Smooth muscle cell (in vitro differentiated cells): ENCODE measurements around the gene KDELR3. TPM values are rescaled to one million over a fixed set of nuclear protein-coding genes. Genes with fewer than 3 reads are reported as not detected.

Experiments used
- DNase-seq: peaks from one replicate; lab custom pipeline; 2025; ENCODE audit not compliant: unreplicated experiment; lab: John Stamatoyannopoulos, UW
- H2AFZ ChIP-seq: fragments of 200-600 bp; sonication (generic); 2 replicates; pipeline ENCODE4 v1.6.0; 2016; ENCODE audit warnings: antibody characterized with exemption, low read depth, mild to moderate bottlenecking
- H3F3A ChIP-seq: fragments of 200-600 bp; sonication (generic); 2 replicates; pipeline ENCODE4 v1.6.0; 2017; ENCODE audit warnings: antibody characterized with exemption, low read depth
- H3K27ac ChIP-seq: fragments of 200-600 bp; sonication (generic); 2 replicates; pipeline ENCODE4 v1.5.1; 2016; ENCODE audit warnings: low read depth, mild to moderate bottlenecking
- H3K27me3 ChIP-seq: fragments of 200-600 bp; sonication (generic); 2 replicates; pipeline ENCODE4 v1.6.1; 2016; ENCODE audit warnings: low read depth, mild to moderate bottlenecking
- H3K36me3 ChIP-seq: fragments of 200-600 bp; sonication (generic); 2 replicates; pipeline ENCODE4 v1.5.1; 2016; ENCODE audit warnings: low read depth
- H3K4me1 ChIP-seq: fragments of 200-600 bp; sonication (generic); 2 replicates; pipeline ENCODE4 v1.5.1; 2016; ENCODE audit warnings: low read depth
- H3K4me2 ChIP-seq: fragments of 200-600 bp; sonication (generic); 2 replicates; pipeline ENCODE4 v1.6.0; 2016; ENCODE audit warnings: mild to moderate bottlenecking
- H3K4me3 ChIP-seq: fragments of 200-600 bp; sonication (generic); 2 replicates; pipeline ENCODE4 v1.5.1; 2016; ENCODE audit warnings: mild to moderate bottlenecking
- H3K79me2 ChIP-seq: fragments of 200-600 bp; sonication (generic); 2 replicates; pipeline ENCODE4 v1.6.0; 2016; ENCODE audit warnings: low read depth, mild to moderate bottlenecking
- H3K9ac ChIP-seq: fragments of 200-600 bp; sonication (generic); 2 replicates; pipeline ENCODE4 v1.6.0; 2016; ENCODE audit warnings: low read depth
- H3K9me3 ChIP-seq: fragments of 200-600 bp; sonication (generic); replicated peaks from 2 replicates; pipeline ENCODE4 v1.5.1; 2016; ENCODE audit warnings: low read depth
- H4K20me1 ChIP-seq: fragments of 200-600 bp; sonication (generic); 2 replicates; pipeline ENCODE4 v1.6.0; 2016; ENCODE audit warnings: low read depth
- CTCF ChIP-seq: fragments of 200-600 bp; sonication (generic); IDR thresholded peaks from 2 replicates; pipeline ENCODE4 v1.5.1; 2017; ENCODE audit warnings: borderline replicate concordance, mild to moderate bottlenecking, antibody characterized with exemption; ENCODE audit not compliant: insufficient read depth, poor library complexity, severe bottlenecking
- WGBS: methylation state at CpG from one replicate; pipeline ENCODE4 v1.1.7; 2016; ENCODE audit warnings: low lambda C conversion rate; 5-methylcytosine and 5-hydroxymethylcytosine counted together
- polyA plus RNA-seq: library from polyadenylated mRNA; unstranded; fragments of >200 nt; fragmentation: Nextera tagmentation; extraction: Ambion mirVana; gene quantifications from 2 replicates; pipeline ENCODE4 v1.2.1, GENCODE V29; 2016
- total RNA-seq: library from RNA; depleted of rRNA; stranded (reverse); fragments of >200 nt; gene quantifications from 2 replicates; pipeline ENCODE4 v1.2.3, GENCODE V29; 2014

KDELR3 gene
- total and polyA plus RNA-seq, 2 experiments from 2014 or later: 163 to 252 TPM

GRCh38 chr22:38428714-38429113 is 39.2 kb upstream of the KDELR3 start:
- TF ChIP-seq CTCF: no peak
- Histone ChIP-seq H3K4me1 (no peaks in the 10 kb centered on the region), H4K20me1 (no peaks in the 10 kb centered on the region), H3F3A (no peaks in the 10 kb centered on the region), H3K27me3 (no peaks in the 10 kb centered on the region), H3K27ac (no peak overlapping the region), H3K36me3 (no peaks in the 10 kb centered on the region), H3K9me3 (no peaks in the 10 kb centered on the region), H2AFZ (no peak overlapping the region), H3K9ac (no peak overlapping the region), H3K4me3 (no peak overlapping the region), H3K79me2 (no peaks in the 10 kb centered on the region), H3K4me2 (no peak overlapping the region)
- WGBS: 88% methylated on average over 2 of the region's 2 CpGs
- no peak for DNase-seq

- H3K4me2 ChIP-seq: no peak overlapping the region
- H3K4me1 ChIP-seq: no peaks in the 10 kb centered on the region
- H3K79me2 ChIP-seq: no peaks in the 10 kb centered on the region
- H3K27me3 ChIP-seq: no peaks in the 10 kb centered on the region
- no peak for DNase-seq
- H3K4me3 ChIP-seq: no peak overlapping the region
- H3K27ac ChIP-seq: no peak overlapping the region
- no peaks in the 10 kb centered on the region for H4K20me1 ChIP-seq
- no peaks in the 10 kb centered on the region for H3K9me3 ChIP-seq
- TF ChIP-seq CTCF: no peak
- H2AFZ ChIP-seq: no peak overlapping the region
- no peak overlapping the region for H3K9ac ChIP-seq
- H3K36me3 ChIP-seq: no peaks in the 10 kb centered on the region
- WGBS: 91% methylated on average over 16 of the region's 16 CpGs
- H3F3A ChIP-seq: no peaks in the 10 kb centered on the region
These were observed 38.3 kb upstream of the KDELR3 start for GRCh38 chr22:38429499-38430068.

- H3K4me2 ChIP-seq: no peak overlapping the region
- H3K4me1 ChIP-seq: no peaks in the 10 kb centered on the region
- no peak for DNase-seq
- no peaks in the 10 kb centered on the region for H3K9me3 ChIP-seq
- no peak overlapping the region for H3K4me3 ChIP-seq
- no peak for TF ChIP-seq CTCF
- no peaks in the 10 kb centered on the region for H3K79me2 ChIP-seq
- no peak overlapping the region for H3K9ac ChIP-seq
- WGBS: 84% methylated on average over 12 of the region's 12 CpGs
- H2AFZ ChIP-seq: no peak overlapping the region
- no peaks in the 10 kb centered on the region for H4K20me1 ChIP-seq
- no peaks in the 10 kb centered on the region for H3K27me3 ChIP-seq
- no peak overlapping the region for H3K27ac ChIP-seq
- no peaks in the 10 kb centered on the region for H3K36me3 ChIP-seq
- H3F3A ChIP-seq: no peaks in the 10 kb centered on the region
These were observed 36.5 kb upstream of the KDELR3 start for GRCh38 chr22:38431266-38432010.

GRCh38 chr22:38432264-38432663 is 35.6 kb upstream of the KDELR3 start:
- no peak for DNase-seq
- Histone ChIP-seq H3K4me3 (no peak overlapping the region), H2AFZ (no peak overlapping the region), H3K27ac (no peak overlapping the region), H3K4me1 (no peaks in the 10 kb centered on the region), H3K9me3 (no peaks in the 10 kb centered on the region), H3K27me3 (no peaks in the 10 kb centered on the region), H3K79me2 (no peaks in the 10 kb centered on the region), H3F3A (no peaks in the 10 kb centered on the region), H3K36me3 (no peaks in the 10 kb centered on the region), H4K20me1 (no peaks in the 10 kb centered on the region), H3K4me2 (no peak overlapping the region), H3K9ac (no peak overlapping the region)
- 91% methylated on average over 1 of the region's 1 CpG for WGBS
- no peak for TF ChIP-seq CTCF
